HEK293T (cell line): ENCODE results near the gene PLEKHA5.

ENCODE experiments used
- ARNT ChIP-seq: fragments of 450-650 bp; IDR thresholded peaks from 2 replicates; pipeline ENCODE4 v1.6.1; 2017; ENCODE audit warnings: mild to moderate bottlenecking
- BHLHE40 ChIP-seq: fragments of 450-650 bp; IDR thresholded peaks from 2 replicates; pipeline ENCODE4 v1.6.1; 2016; ENCODE audit warnings: mild to moderate bottlenecking, moderate library complexity, borderline replicate concordance
- FOXA1 ChIP-seq: fragments of 450-650 bp; IDR thresholded peaks from 2 replicates; pipeline ENCODE4 v1.6.1; 2016; ENCODE audit warnings: mild to moderate bottlenecking
- FOXK2 ChIP-seq: fragments of 450-650 bp; IDR thresholded peaks from 2 replicates; pipeline ENCODE4 v1.6.1; 2016; ENCODE audit warnings: mild to moderate bottlenecking
- FOXM1 ChIP-seq: fragments of 450-650 bp; IDR thresholded peaks from 2 replicates; pipeline ENCODE4 v1.6.1; 2017; ENCODE audit warnings: mild to moderate bottlenecking, borderline replicate concordance
- LEF1 ChIP-seq: fragments of 450-650 bp; IDR thresholded peaks from 2 replicates; pipeline ENCODE4 v1.6.1; 2017; ENCODE audit warnings: mild to moderate bottlenecking, borderline replicate concordance
- SP1 ChIP-seq: fragments of 450-650 bp; IDR thresholded peaks from 2 replicates; pipeline ENCODE4 v1.6.1; 2017
- TARDBP ChIP-seq: fragments of 450-650 bp; IDR thresholded peaks from 2 replicates; pipeline ENCODE4 v1.6.1; 2016
- ZNF384 ChIP-seq: fragments of 450-650 bp; IDR thresholded peaks from 2 replicates; pipeline ENCODE4 v1.6.1; 2016

DNA sequence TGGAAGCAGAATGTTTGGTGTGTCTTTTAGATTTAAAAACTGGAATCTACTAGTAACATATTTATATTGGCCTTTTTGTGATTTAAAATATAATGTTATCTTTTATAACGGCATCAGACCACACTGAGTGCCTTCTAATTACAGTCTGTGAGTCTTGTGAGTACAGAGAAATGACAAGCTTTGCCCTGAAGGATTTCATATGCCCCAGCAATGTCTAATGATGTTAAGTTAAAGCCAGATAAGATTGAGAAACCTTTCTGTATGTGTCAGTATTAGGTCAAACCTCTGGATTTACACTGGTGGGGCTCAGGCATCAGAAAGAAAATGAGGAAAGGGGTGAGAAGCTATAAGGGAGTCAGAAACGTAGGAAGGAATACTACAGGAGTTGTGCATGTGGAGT is 25.2 kb downstream of the PLEKHA5 start:
- TF ChIP-seq TARDBP: no peak
- TF ChIP-seq FOXK2: no peak
- no peak for TF ChIP-seq SP1
- no peak for TF ChIP-seq ZNF384
- TF ChIP-seq FOXM1: no peak
- no peak for TF ChIP-seq FOXA1
- TF ChIP-seq ARNT: no peak
- TF ChIP-seq BHLHE40: no peak
- no peak for TF ChIP-seq LEF1
